Measurements from ENCODE around the gene SYNPO.

The SYNPO gene

GRCh38 chr5:150625164-150625535 is 15.3 kb upstream of the SYNPO start:
- DNase-seq: no peak

GRCh38 chr5:150625831-150626746 is 14.4 kb upstream of the SYNPO start:
- DNase-seq: no peak

- no peak for DNase-seq
These were observed 13.6 kb upstream of the SYNPO start for GRCh38 chr5:150626853-150627276.

GRCh38 chr5:150627731-150628545 is 12.5 kb upstream of the SYNPO start:
- no peak for DNase-seq

GRCh38 chr5:150628936-150629485 is 11.4 kb upstream of the SYNPO start:
- no peak for DNase-seq

- DNase-seq: no peak
These were observed 10.4 kb upstream of the SYNPO start for GRCh38 chr5:150630016-150630415.

GRCh38 chr5:150630461-150631325 is 9.8 kb upstream of the SYNPO start:
- DNase-seq: no peak

- no peak for DNase-seq
These were observed 9.1 kb upstream of the SYNPO start for GRCh38 chr5:150631326-150631701.

- no peak for DNase-seq
These were observed 7.9 kb upstream of the SYNPO start for GRCh38 chr5:150632305-150633160.

- no peak for DNase-seq
These were observed 7.0 kb upstream of the SYNPO start for GRCh38 chr5:150633429-150633828.

- no peak for DNase-seq
These were observed 3.8 kb upstream of the SYNPO start for GRCh38 chr5:150636391-150637244.

GRCh38 chr5:150637245-150638052 is 3.0 kb upstream of the SYNPO start:
- no peak for DNase-seq

- DNase-seq: no peak
These were observed 2.4 kb upstream of the SYNPO start for GRCh38 chr5:150638053-150638444.

GRCh38 chr5:150638488-150639376 is 1.7 kb upstream of the SYNPO start:
- DNase-seq: no peak

GRCh38 chr5:150639377-150639692 is 1.1 kb upstream of the SYNPO start:
- DNase-seq: no peak

- no peak for DNase-seq
These were observed 709 bp upstream of the SYNPO start for GRCh38 chr5:150639751-150640150.

GRCh38 chr5:150641006-150641570 is 628 bp downstream of the SYNPO start:
- no peak for DNase-seq

- no peak for DNase-seq
These were observed 1.5 kb downstream of the SYNPO start for GRCh38 chr5:150641824-150642566.
